Karpas-422 (cell line): ENCODE measurements around the gene ACKR3. TPM values are rescaled to one million over a fixed set of nuclear protein-coding genes. Genes with fewer than 3 reads are reported as not detected.

Source experiments
- DNase-seq: peaks from one replicate; pipeline ENCODE4 v3.0.0-alpha.2; 2015
- H2AFZ ChIP-seq: fragments of 200-600 bp; sonication (generic); 2 replicates; pipeline ENCODE4 v1.6.1; 2014; ENCODE audit warnings: antibody characterized with exemption, low read length, mixed read lengths
- H3K27ac ChIP-seq: fragments of 200-600 bp; sonication (generic); 2 replicates; pipeline ENCODE4 v1.5.1; 2014; ENCODE audit warnings: mild to moderate bottlenecking, low read length, moderate library complexity
- H3K27me3 ChIP-seq: fragments of 200-600 bp; sonication (generic); 2 replicates; pipeline ENCODE4 v1.6.1; 2014; ENCODE audit warnings: low read length, mixed read lengths
- H3K36me3 ChIP-seq: fragments of 200-600 bp; sonication (generic); 2 replicates; pipeline ENCODE4 v1.6.1; 2014; ENCODE audit warnings: low read length, mixed read lengths; ENCODE audit not compliant: insufficient read depth
- H3K4me1 ChIP-seq: fragments of 200-600 bp; sonication (generic); 2 replicates; pipeline ENCODE4 v1.6.1; 2014; ENCODE audit warnings: mild to moderate bottlenecking, low read length, mixed read lengths
- H3K4me2 ChIP-seq: fragments of 200-600 bp; sonication (generic); 2 replicates; pipeline ENCODE4 v1.6.1; 2014; ENCODE audit warnings: low read length, low read depth, mild to moderate bottlenecking; ENCODE audit not compliant: poor library complexity, severe bottlenecking
- H3K4me3 ChIP-seq: fragments of 200-600 bp; sonication (generic); 2 replicates; pipeline ENCODE4 v1.5.1; 2014; ENCODE audit warnings: mild to moderate bottlenecking, antibody characterized with exemption, low read length, mixed read lengths
- H3K79me2 ChIP-seq: fragments of 200-600 bp; sonication (generic); 2 replicates; pipeline ENCODE4 v1.6.1; 2014; ENCODE audit warnings: mild to moderate bottlenecking, low read length, mixed read lengths
- H3K9ac ChIP-seq: fragments of 200-600 bp; sonication (generic); 2 replicates; pipeline ENCODE4 v1.6.0; 2014; ENCODE audit warnings: low read length
- H3K9me2 ChIP-seq: fragments of 200-600 bp; sonication (generic), shearing (Covaris generic); replicated peaks from 2 replicates; pipeline ENCODE4 v1.6.0; 2014; ENCODE audit warnings: mild to moderate bottlenecking, low read length, moderate library complexity; ENCODE audit not compliant: insufficient read depth
- H3K9me3 ChIP-seq: fragments of 300-700, 200-600 bp; sonication (generic); 2 replicates; pipeline ENCODE4 v1.6.1; 2014; ENCODE audit warnings: low read length, mixed read lengths
- H4K20me1 ChIP-seq: fragments of 200-600 bp; sonication (generic); 2 replicates; pipeline ENCODE4 v1.6.1; 2014; ENCODE audit warnings: mild to moderate bottlenecking, antibody characterized with exemption, low read length, low read depth; ENCODE audit not compliant: insufficient read depth
- total RNA-seq: library from RNA; depleted of rRNA; stranded (reverse); fragments of >200 nt; shearing (Covaris generic); gene quantifications from 2 replicates; pipeline ENCODE4 v1.2.3, GENCODE V29; 2014; ENCODE audit warnings: low replicate concordance

Gene ACKR3
- total RNA-seq, 1 experiment from 2014 or later, result not detected

GRCh38 chr2:236605345-236605734 lies 35.7 kb downstream of the ACKR3 start:
- Histone ChIP-seq H3K9me2 (no peaks in the 10 kb centered on the region), H3K4me1 (no peaks in the 10 kb centered on the region), H3K79me2 (no peaks in the 10 kb centered on the region), H3K4me2 (no peak overlapping the region), H3K4me3 (no peak overlapping the region), H4K20me1 (no peaks in the 10 kb centered on the region), H3K27me3 (no peaks in the 10 kb centered on the region), H3K36me3 (no peaks in the 10 kb centered on the region), H3K27ac (no peak overlapping the region), H2AFZ (no peak overlapping the region), H3K9me3 (no peaks in the 10 kb centered on the region), H3K9ac (no peak overlapping the region)
- no peak for DNase-seq

GRCh38 chr2:236606023-236606422 lies 36.4 kb downstream of the ACKR3 start:
- Histone ChIP-seq H3K4me3 (no peak overlapping the region), H3K27ac (no peak overlapping the region), H3K9ac (no peak overlapping the region), H3K4me2 (no peak overlapping the region), H4K20me1 (no peaks in the 10 kb centered on the region), H3K27me3 (no peaks in the 10 kb centered on the region), H3K9me3 (no peaks in the 10 kb centered on the region), H3K9me2 (no peaks in the 10 kb centered on the region), H2AFZ (no peak overlapping the region), H3K36me3 (no peaks in the 10 kb centered on the region), H3K79me2 (no peaks in the 10 kb centered on the region), H3K4me1 (no peaks in the 10 kb centered on the region)
- no peak for DNase-seq

GRCh38 chr2:236607471-236608187 lies 38.0 kb downstream of the ACKR3 start:
- Histone ChIP-seq H3K4me3 (no peak overlapping the region), H3K79me2 (no peaks in the 10 kb centered on the region), H3K27me3 (no peaks in the 10 kb centered on the region), H3K9me3 (no peaks in the 10 kb centered on the region), H3K9me2 (no peaks in the 10 kb centered on the region), H3K9ac (no peak overlapping the region), H3K27ac (no peak overlapping the region), H3K36me3 (no peaks in the 10 kb centered on the region), H4K20me1 (no peaks in the 10 kb centered on the region), H2AFZ (no peak overlapping the region), H3K4me2 (no peak overlapping the region), H3K4me1 (no peaks in the 10 kb centered on the region)
- peak; percentile 44 for DNase-seq

- Histone ChIP-seq H3K79me2 (no peaks in the 10 kb centered on the region), H3K4me2 (no peak overlapping the region), H3K27ac (no peak overlapping the region), H2AFZ (no peak overlapping the region), H4K20me1 (no peaks in the 10 kb centered on the region), H3K27me3 (no peaks in the 10 kb centered on the region), H3K36me3 (no peaks in the 10 kb centered on the region), H3K9me3 (no peaks in the 10 kb centered on the region), H3K4me3 (no peak overlapping the region), H3K9me2 (no peaks in the 10 kb centered on the region), H3K9ac (no peak overlapping the region), H3K4me1 (no peaks in the 10 kb centered on the region)
- DNase-seq, result no peak
Measured at GRCh38 chr2:236608188-236608525, 38.5 kb downstream of the ACKR3 start.

- Histone ChIP-seq H3K79me2 (no peaks in the 10 kb centered on the region), H2AFZ (no peak overlapping the region), H3K4me3 (no peak overlapping the region), H3K36me3 (no peaks in the 10 kb centered on the region), H3K27ac (no peak overlapping the region), H3K9me2 (no peaks in the 10 kb centered on the region), H3K9me3 (no peaks in the 10 kb centered on the region), H3K9ac (no peak overlapping the region), H4K20me1 (no peaks in the 10 kb centered on the region), H3K27me3 (no peaks in the 10 kb centered on the region), H3K4me1 (no peaks in the 10 kb centered on the region), H3K4me2 (no peak overlapping the region)
- no peak for DNase-seq
Measured at GRCh38 chr2:236608710-236609109, 39.1 kb downstream of the ACKR3 start.

- no peaks in the 10 kb centered on the region for H4K20me1 ChIP-seq
- no peak for DNase-seq
- H3K27ac ChIP-seq, result no peak overlapping the region
- no peak overlapping the region for H3K4me3 ChIP-seq
- no peak overlapping the region for H2AFZ ChIP-seq
- no peaks in the 10 kb centered on the region for H3K27me3 ChIP-seq
- H3K9me3 ChIP-seq, result no peaks in the 10 kb centered on the region
- H3K9me2 ChIP-seq, result no peaks in the 10 kb centered on the region
- H3K4me1 ChIP-seq, result peaks cover 4% of the 10 kb centered on the region
- no peaks in the 10 kb centered on the region for H3K36me3 ChIP-seq
- no peaks in the 10 kb centered on the region for H3K79me2 ChIP-seq
- no peak overlapping the region for H3K4me2 ChIP-seq
- no peak overlapping the region for H3K9ac ChIP-seq
Measured at GRCh38 chr2:236610991-236611821, 41.6 kb downstream of the ACKR3 start.

GRCh38 chr2:236612737-236613136 lies 43.1 kb downstream of the ACKR3 start:
- H4K20me1 ChIP-seq, result no peaks in the 10 kb centered on the region
- no peaks in the 10 kb centered on the region for H3K27me3 ChIP-seq
- no peaks in the 10 kb centered on the region for H3K36me3 ChIP-seq
- no peak overlapping the region for H3K4me2 ChIP-seq
- peaks cover 6% of the 10 kb centered on the region for H3K4me1 ChIP-seq
- H3K4me3 ChIP-seq, result no peak overlapping the region
- no peaks in the 10 kb centered on the region for H3K79me2 ChIP-seq
- H3K9ac ChIP-seq, result no peak overlapping the region
- no peak overlapping the region for H3K27ac ChIP-seq
- H2AFZ ChIP-seq, result no peak overlapping the region
- DNase-seq, result no peak
- no peaks in the 10 kb centered on the region for H3K9me3 ChIP-seq
- H3K9me2 ChIP-seq, result no peaks in the 10 kb centered on the region

- Histone ChIP-seq H3K79me2 (no peaks in the 10 kb centered on the region), H3K9me3 (no peaks in the 10 kb centered on the region), H3K27ac (no peak overlapping the region), H4K20me1 (no peaks in the 10 kb centered on the region), H3K9me2 (no peaks in the 10 kb centered on the region), H3K4me1 (peaks cover 6% of the 10 kb centered on the region), H2AFZ (no peak overlapping the region), H3K4me2 (no peak overlapping the region), H3K36me3 (no peaks in the 10 kb centered on the region), H3K4me3 (no peak overlapping the region), H3K27me3 (no peaks in the 10 kb centered on the region), H3K9ac (no peak overlapping the region)
- no peak for DNase-seq
Measured at GRCh38 chr2:236613612-236614011, 44.0 kb downstream of the ACKR3 start.
